KMS-11 (cell line): ENCODE measurements around the gene CPA5.

Experiments
- H2AFZ ChIP-seq: fragments of 200-600 bp; sonication (generic); 2 replicates; pipeline ENCODE4 v1.6.1; 2016; ENCODE audit warnings: antibody characterized with exemption, mixed run types, low read depth
- H3K27ac ChIP-seq: fragments of 200-600 bp; sonication (generic); 2 replicates; pipeline ENCODE4 v1.6.1; 2016; ENCODE audit warnings: mild to moderate bottlenecking, mixed run types
- H3K27me3 ChIP-seq: fragments of 200-600 bp; sonication (generic); 2 replicates; pipeline ENCODE4 v1.6.1; 2017; ENCODE audit warnings: mild to moderate bottlenecking, low read depth, mixed run types, moderate library complexity; ENCODE audit not compliant: insufficient read depth
- H3K36me3 ChIP-seq: fragments of 200-600 bp; sonication (generic); 2 replicates; pipeline ENCODE4 v1.6.1; 2017; ENCODE audit warnings: mild to moderate bottlenecking, mixed run types; ENCODE audit not compliant: insufficient read depth
- H3K4me1 ChIP-seq: fragments of 200-600 bp; sonication (generic); 2 replicates; pipeline ENCODE4 v1.6.1; 2016; ENCODE audit warnings: mild to moderate bottlenecking, low read depth, mixed run types; ENCODE audit not compliant: poor library complexity, severe bottlenecking
- H3K4me2 ChIP-seq: fragments of 200-600 bp; sonication (generic); 2 replicates; pipeline ENCODE4 v1.7.0; 2016; ENCODE audit warnings: mild to moderate bottlenecking, mixed run types
- H3K4me3 ChIP-seq: fragments of 200-600 bp; sonication (generic); IDR thresholded peaks from 2 replicates; pipeline ENCODE4 v1.6.1; 2017; ENCODE audit warnings: low read depth, low read length, mixed read lengths; ENCODE audit not compliant: insufficient read depth
- H3K79me2 ChIP-seq: fragments of 200-600 bp; sonication (generic); 2 replicates; pipeline ENCODE4 v1.6.1; 2016; ENCODE audit warnings: low read depth, mixed run types; ENCODE audit not compliant: insufficient read depth
- H3K9ac ChIP-seq: fragments of 200-600 bp; sonication (generic); 2 replicates; pipeline ENCODE4 v1.6.1; 2016; ENCODE audit warnings: mild to moderate bottlenecking, mixed run types
- H4K20me1 ChIP-seq: fragments of 200-600 bp; sonication (generic); 2 replicates; pipeline ENCODE4 v1.6.1; 2016; ENCODE audit warnings: mild to moderate bottlenecking, mixed run types; ENCODE audit not compliant: insufficient read depth
- CTCF ChIP-seq: fragments of 200-600 bp; sonication (generic); conservative IDR thresholded peaks from 2 replicates; pipeline ENCODE4 v1.6.1; 2017; ENCODE audit warnings: low read depth, mild to moderate bottlenecking, antibody characterized with exemption, low read length, moderate library complexity, mixed read lengths

CPA5 gene

GRCh38 chr7:130405003-130405402 is 60.4 kb downstream of the CPA5 start:
- Histone ChIP-seq H2AFZ (no peak overlapping the region), H3K27me3 (no peaks in the 10 kb centered on the region), H3K9ac (no peak overlapping the region), H3K4me3 (no peak overlapping the region), H3K27ac (no peak overlapping the region), H3K79me2 (no peaks in the 10 kb centered on the region), H3K4me2 (no peak overlapping the region), H3K4me1 (no peaks in the 10 kb centered on the region), H3K36me3 (no peaks in the 10 kb centered on the region), H4K20me1 (no peaks in the 10 kb centered on the region)
- no peak for TF ChIP-seq CTCF

GRCh38 chr7:130409067-130409711 is 64.6 kb downstream of the CPA5 start:
- Histone ChIP-seq H3K4me2 (no peak overlapping the region), H3K27me3 (no peaks in the 10 kb centered on the region), H3K36me3 (no peaks in the 10 kb centered on the region), H3K27ac (no peak overlapping the region), H4K20me1 (no peaks in the 10 kb centered on the region), H2AFZ (no peak overlapping the region), H3K9ac (no peak overlapping the region), H3K4me1 (no peaks in the 10 kb centered on the region), H3K79me2 (no peaks in the 10 kb centered on the region), H3K4me3 (no peak overlapping the region)
- no peak for TF ChIP-seq CTCF

GRCh38 chr7:130409712-130410072 is 65.1 kb downstream of the CPA5 start:
- Histone ChIP-seq H3K9ac (no peak overlapping the region), H3K4me2 (no peak overlapping the region), H3K36me3 (no peaks in the 10 kb centered on the region), H4K20me1 (no peaks in the 10 kb centered on the region), H3K4me3 (no peak overlapping the region), H3K27ac (no peak overlapping the region), H3K79me2 (no peaks in the 10 kb centered on the region), H3K4me1 (no peaks in the 10 kb centered on the region), H2AFZ (no peak overlapping the region), H3K27me3 (no peaks in the 10 kb centered on the region)
- no peak for TF ChIP-seq CTCF

GRCh38 chr7:130410868-130411541 is 66.4 kb downstream of the CPA5 start:
- no peaks in the 10 kb centered on the region for H3K36me3 ChIP-seq
- H3K27ac ChIP-seq, result no peak overlapping the region
- no peaks in the 10 kb centered on the region for H3K27me3 ChIP-seq
- H3K4me2 ChIP-seq, result no peak overlapping the region
- H3K4me3 ChIP-seq, result no peak overlapping the region
- no peak overlapping the region for H3K9ac ChIP-seq
- no peaks in the 10 kb centered on the region for H3K79me2 ChIP-seq
- H2AFZ ChIP-seq, result no peak overlapping the region
- TF ChIP-seq CTCF, result no peak
- H4K20me1 ChIP-seq, result no peaks in the 10 kb centered on the region
- no peaks in the 10 kb centered on the region for H3K4me1 ChIP-seq
